B cell (primary cell): ENCODE measurements around the gene STUM. TPM values are rescaled to one million over a fixed set of nuclear protein-coding genes. Genes with fewer than 3 reads are reported as not detected.
A peak's percentile ranks its signal among the peaks of the same experiment; 100 is the strongest.

Experiments used
- ATAC-seq: fragments of 200-7000 bp; cut with Tn5 transposase; one replicate; pipeline ENCODE4 v1.10.0; 2021; ENCODE audit warnings: low read depth, mild to moderate bottlenecking, moderate number of reproducible peaks, moderate library complexity
- CTCF ChIA-PET: fragments of 350-600 bp; sonication (Branson Sonifier 250); formaldehyde crosslinking; loops from one replicate; lab custom pipeline; 2021; ENCODE audit warnings: antibody characterized with exemption, inconsistent platforms; lab: Charles Lee
- POLR2A ChIA-PET: fragments of 350-600 bp; sonication (Branson Sonifier 250); formaldehyde crosslinking; loops from one replicate; lab custom pipeline; 2021; ENCODE audit warnings: antibody characterized with exemption; lab: Charles Lee
- DNase-seq: peaks from one replicate; pipeline ENCODE4 v3.0.0; 2013
- H2AFZ ChIP-seq: 2 replicates; pipeline ENCODE4 v1.6.1; 2012; ENCODE audit warnings: mild to moderate bottlenecking, low read depth, low read length; ENCODE audit not compliant: insufficient read depth, poor library complexity, severe bottlenecking
- H3K27ac ChIP-seq, 2 donors: 1 replicate in 1 of 2; 2 replicates in 1 of 2; pipeline ENCODE4 v1.5.1; 2012 to 2013; ENCODE audit warnings: low read length in 2 of 2, mild to moderate bottlenecking in 2 of 2, moderate library complexity in 1 of 2
- H3K27me3 ChIP-seq, 4 experiments: fragments of 200-600 bp in 1 of 4; sonication (generic) in 1 of 4; replicated peaks in 1 of 4; 1 replicate in 2 of 4; 2 replicates in 2 of 4; pipeline versions ENCODE4 v1.6.1 to v1.7.0; 2013 to 2016; ENCODE audit warnings: low read length in 3 of 4, mild to moderate bottlenecking in 2 of 4, mixed read lengths in 1 of 4, moderate library complexity in 1 of 4; ENCODE audit not compliant: insufficient read depth in 4 of 4, control insufficient read depth in 3 of 4; ENCODE audit errors: control extremely low read depth in 1 of 4
- H3K36me3 ChIP-seq, 2 experiments: replicated peaks in 1 of 2; 1 replicate in 1 of 2; 2 replicates in 1 of 2; pipeline versions ENCODE4 v1.6.1 to v1.7.1; 2013; ENCODE audit warnings: low read length in 1 of 2; ENCODE audit not compliant: insufficient read depth in 2 of 2, control insufficient read depth in 1 of 2; ENCODE audit errors: control extremely low read depth in 1 of 2, extremely low read depth in 1 of 2
- H3K4me1 ChIP-seq, 2 donors: fragments of 200-600 bp in 1 of 2; sonication (generic) in 1 of 2; 1 replicate in 1 of 2; 2 replicates in 1 of 2; pipeline versions ENCODE4 v1.5.1 to v1.6.1; 2013 to 2017; ENCODE audit warnings: low read length in 2 of 2; ENCODE audit not compliant: control insufficient read depth in 2 of 2, insufficient read depth in 2 of 2
- H3K4me2 ChIP-seq: replicated peaks from 2 replicates; pipeline ENCODE3; 2012; ENCODE audit warnings: mild to moderate bottlenecking, low read depth, low read length; ENCODE audit not compliant: poor library complexity, severe bottlenecking
- H3K4me3 ChIP-seq, 5 experiments: fragments of 200-600 bp in 1 of 5; sonication (generic) in 1 of 5; 1 replicate in 3 of 5; 2 replicates in 2 of 5; pipeline versions ENCODE4 v1.5.1 to v1.7.0; 2011 to 2016; ENCODE audit warnings: low read length in 4 of 5, mild to moderate bottlenecking in 4 of 5, low read depth in 2 of 5, control low read depth in 1 of 5, moderate library complexity in 1 of 5; ENCODE audit not compliant: insufficient read depth in 1 of 5; ENCODE audit errors: control extremely low read depth in 1 of 5, extremely low read depth in 1 of 5
- H3K79me2 ChIP-seq: fragments of 200-600 bp; sonication (generic); one replicate; pipeline ENCODE4 v1.6.0; 2016; ENCODE audit warnings: low read length; ENCODE audit not compliant: control insufficient read depth, insufficient read depth
- H3K9ac ChIP-seq: fragments of 200-600 bp; sonication (generic); 2 replicates; pipeline ENCODE4 v1.6.1; 2017; ENCODE audit warnings: mild to moderate bottlenecking, low read length, moderate library complexity
- H3K9me3 ChIP-seq, 3 donors: one replicate each; pipeline versions ENCODE4 v1.6.1 to v1.7.1; 2013; ENCODE audit warnings: low read length in 2 of 3; ENCODE audit not compliant: control insufficient read depth in 2 of 3, insufficient read depth in 1 of 3; ENCODE audit errors: control extremely low read depth in 1 of 3
- H4K20me1 ChIP-seq: 2 replicates; pipeline ENCODE4 v1.6.0; 2012; ENCODE audit warnings: mild to moderate bottlenecking, low read length; ENCODE audit not compliant: insufficient read depth, control insufficient read depth, poor library complexity, severe bottlenecking
- H3K27ac Mint-ChIP-seq: one replicate; pipeline ENCODE4 v1.8.0; 2021; ENCODE audit warnings: mixed read lengths
- H3K27me3 Mint-ChIP-seq: one replicate; pipeline ENCODE4 v1.8.0; 2021; ENCODE audit warnings: mixed read lengths
- H3K4me1 Mint-ChIP-seq: one replicate; pipeline ENCODE4 v1.8.0; 2021; ENCODE audit warnings: mixed read lengths
- H3K4me3 Mint-ChIP-seq: one replicate; pipeline ENCODE4 v1.8.0; 2021; ENCODE audit warnings: mixed read lengths
- H3K9me3 Mint-ChIP-seq: one replicate; pipeline ENCODE4 v1.8.0; 2022; ENCODE audit warnings: mixed read lengths; ENCODE audit not compliant: insufficient read depth
- EZH2 ChIP-seq: IDR thresholded peaks from 2 replicates; pipeline ENCODE4 v1.6.1; 2012; ENCODE audit warnings: borderline replicate concordance, low read depth, mild to moderate bottlenecking, moderate library complexity, low read length; ENCODE audit not compliant: insufficient read depth, poor library complexity, severe bottlenecking
- WGBS: methylation state at CpG from one replicate; pipeline ENCODE4 v1.1.5; 2013; ENCODE audit warnings: missing lambda C conversion rate; ENCODE audit not compliant: insufficient coverage; 5-methylcytosine and 5-hydroxymethylcytosine counted together
- intact Hi-C: fragments of 100-400 bp; cut with micrococcal nuclease; formaldehyde crosslinking; loops from one replicate; pipeline ENCODE4 v1.10.0; 2022
- polyA plus RNA-seq: library from polyadenylated mRNA; depleted of rRNA; stranded (reverse); fragments of >200 nt; gene quantifications from 2 replicates; pipeline ENCODE4 v1.2.3, GENCODE V29; 2012
- total RNA-seq, 2 donors: library from RNA; stranded (reverse); fragments of 120-200 nt in 1 of 2; gene quantifications; 1 replicate in 1 of 2; 2 replicates in 1 of 2; pipeline versions ENCODE4 v1.2.3 to v1.2.4, GENCODE V29; 2013 to 2022
- TF ChIP-seq, protein P1 (sequence below): fragments of 200-600 bp; IDR thresholded peaks from one replicate; pipeline ENCODE4 v1.8.0; 2022; ENCODE audit warnings: antibody characterized with exemption, mild to moderate bottlenecking

Gene STUM
- total and polyA plus RNA-seq, 2 donors (not counting 1 experiment from before 2014, with no cell fraction given) = 0.12 to 0.69 TPM

DNA sequence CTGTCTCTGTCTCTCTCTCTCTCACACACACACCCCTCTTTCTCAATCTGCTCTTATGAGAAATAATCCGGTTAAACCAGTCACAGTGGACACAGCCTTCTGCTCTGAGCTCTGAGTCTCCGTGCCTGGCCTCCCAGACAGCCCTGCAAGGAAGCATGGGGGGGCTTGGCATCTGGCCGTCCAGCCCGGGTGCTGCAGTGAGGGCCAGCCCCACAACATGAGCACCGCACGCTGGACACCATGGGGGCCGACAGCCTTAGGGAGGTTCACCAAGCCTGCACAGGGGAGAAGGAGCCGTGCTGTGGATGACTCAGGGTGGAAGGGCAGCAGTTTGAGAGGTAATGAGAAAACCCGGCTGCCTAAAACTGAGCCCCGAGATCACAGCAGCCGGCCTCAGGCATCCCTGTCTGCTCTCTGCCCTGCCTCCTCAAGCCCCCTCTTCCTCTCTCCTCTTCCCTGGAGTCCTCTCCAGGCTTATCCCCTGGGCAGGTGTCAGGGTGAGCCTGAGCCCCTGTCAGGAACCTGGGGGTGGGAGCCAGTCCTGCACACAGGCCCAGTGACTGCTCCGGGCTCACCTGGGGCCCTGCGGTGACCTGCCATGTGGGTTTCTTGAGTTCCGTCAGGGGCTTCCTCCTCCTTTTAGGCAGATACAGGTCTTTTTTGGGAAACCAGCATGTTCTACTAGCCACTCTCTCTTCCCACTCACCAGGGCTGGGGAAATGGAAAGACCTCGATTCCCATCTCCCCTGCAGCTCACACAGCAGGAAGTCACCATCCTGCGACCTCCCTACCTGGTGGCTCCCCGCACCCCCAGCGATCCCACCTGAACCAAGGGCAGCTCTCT lies 97.7 kb downstream of the STUM start:
- POLR2A ChIA-PET = no interaction called here
- peak overlapping the region; percentile 18 to 68 for H3K27ac ChIP-seq
- peaks cover 75% of the 10 kb centered on the region for H3K4me1 Mint-ChIP-seq

More for the DNA sequence above, 97.7 kb downstream of the STUM start:
- Mint-ChIP-seq H3K4me3 (peak overlapping the region; percentile 5), H3K27ac (peak overlapping the region; percentile 82), H3K27me3 (no peaks in the 10 kb centered on the region), H3K9me3 (no peaks in the 10 kb centered on the region)
- intact Hi-C loops = no loop called here
- ATAC-seq = no peak
- no peak for DNase-seq
- Histone ChIP-seq H3K4me3 (no peak overlapping the region), H4K20me1 (peaks cover 36% of the 10 kb centered on the region), H3K9ac (no peak overlapping the region), H3K9me3 (no peaks in the 10 kb centered on the region), H3K36me3 (peaks cover 4 to 53% of the 10 kb centered on the region in 2 experiments), H3K79me2 (peaks cover 70% of the 10 kb centered on the region), H3K4me2 (no peak overlapping the region), H3K27me3 (no peaks in the 10 kb centered on the region), H3K4me1 (peaks cover 44 to 52% of the 10 kb centered on the region in 2 donors), H2AFZ (no peak overlapping the region)
- 96% methylated on average over 14 of the region's 18 CpGs for WGBS
- CTCF ChIA-PET = interaction anchor here (4.7 to 7.3 kb wide), 2 partner anchors 12 to 40 kb away, joined by 26 to 78 read pairs; no protein-coding TSS in a partner anchor
- no peak for TF ChIP-seq EZH2
- TF ChIP-seq, protein P1, sequence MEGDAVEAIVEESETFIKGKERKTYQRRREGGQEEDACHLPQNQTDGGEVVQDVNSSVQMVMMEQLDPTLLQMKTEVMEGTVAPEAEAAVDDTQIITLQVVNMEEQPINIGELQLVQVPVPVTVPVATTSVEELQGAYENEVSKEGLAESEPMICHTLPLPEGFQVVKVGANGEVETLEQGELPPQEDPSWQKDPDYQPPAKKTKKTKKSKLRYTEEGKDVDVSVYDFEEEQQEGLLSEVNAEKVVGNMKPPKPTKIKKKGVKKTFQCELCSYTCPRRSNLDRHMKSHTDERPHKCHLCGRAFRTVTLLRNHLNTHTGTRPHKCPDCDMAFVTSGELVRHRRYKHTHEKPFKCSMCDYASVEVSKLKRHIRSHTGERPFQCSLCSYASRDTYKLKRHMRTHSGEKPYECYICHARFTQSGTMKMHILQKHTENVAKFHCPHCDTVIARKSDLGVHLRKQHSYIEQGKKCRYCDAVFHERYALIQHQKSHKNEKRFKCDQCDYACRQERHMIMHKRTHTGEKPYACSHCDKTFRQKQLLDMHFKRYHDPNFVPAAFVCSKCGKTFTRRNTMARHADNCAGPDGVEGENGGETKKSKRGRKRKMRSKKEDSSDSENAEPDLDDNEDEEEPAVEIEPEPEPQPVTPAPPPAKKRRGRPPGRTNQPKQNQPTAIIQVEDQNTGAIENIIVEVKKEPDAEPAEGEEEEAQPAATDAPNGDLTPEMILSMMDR = no peak
